ENCODE measurements around the gene TCF15.

TCF15 gene

GRCh38 chr20:634148-634925 lies 24.2 kb upstream of the TCF15 start:
- Mint-ChIP-seq H3K9me3 (no peaks in the 10 kb centered on the region), H3K36me3 (ENCODE audit: low read depth) (no peaks in the 10 kb centered on the region), H3K27me3 (peaks cover 22% of the 10 kb centered on the region), H3K27ac (no peak overlapping the region), H3K4me3 (no peak overlapping the region), H3K4me1 (no peaks in the 10 kb centered on the region)
- no peak for DNase-seq
- no peak for ATAC-seq

GRCh38 chr20:631101-631500 lies 21.0 kb upstream of the TCF15 start:
- peaks cover 23% of the 10 kb centered on the region for H3K27me3 Mint-ChIP-seq
- H3K36me3 Mint-ChIP-seq (ENCODE audit: low read depth) = no peaks in the 10 kb centered on the region
- no peak overlapping the region for H3K4me3 Mint-ChIP-seq
- ATAC-seq (no peak), DNase-seq (no peak)
- H3K4me1 Mint-ChIP-seq = no peaks in the 10 kb centered on the region
- H3K27ac Mint-ChIP-seq = no peak overlapping the region
- H3K9me3 Mint-ChIP-seq = no peaks in the 10 kb centered on the region

GRCh38 chr20:626579-626978 lies 16.5 kb upstream of the TCF15 start:
- no peak for ATAC-seq
- H3K9me3 Mint-ChIP-seq = peaks cover 7% of the 10 kb centered on the region
- H3K4me3 Mint-ChIP-seq = no peak overlapping the region
- H3K4me1 Mint-ChIP-seq = no peaks in the 10 kb centered on the region
- no peak for DNase-seq
- no peak overlapping the region for H3K27ac Mint-ChIP-seq
- H3K27me3 Mint-ChIP-seq = peaks cover 21% of the 10 kb centered on the region
- no peaks in the 10 kb centered on the region for H3K36me3 Mint-ChIP-seq (ENCODE audit: low read depth)

- H3K4me3 Mint-ChIP-seq = no peak overlapping the region
- peaks cover 7% of the 10 kb centered on the region for H3K9me3 Mint-ChIP-seq
- peaks cover 28% of the 10 kb centered on the region for H3K27me3 Mint-ChIP-seq
Observed at GRCh38 chr20:625360-625932, 15.3 kb upstream of the TCF15 start.

GRCh38 chr20:623704-624103 lies 13.6 kb upstream of the TCF15 start:
- Mint-ChIP-seq H3K4me3 (no peak overlapping the region), H3K27ac (no peak overlapping the region), H3K9me3 (peaks cover 7% of the 10 kb centered on the region), H3K27me3 (peaks cover 27% of the 10 kb centered on the region), H3K4me1 (no peaks in the 10 kb centered on the region), H3K36me3 (ENCODE audit: low read depth) (no peaks in the 10 kb centered on the region)
- DNase-seq = no peak
- no peak for ATAC-seq

More at GRCh38 chr20:625360-625932, 15.3 kb upstream of the TCF15 start:
- DNase-seq (no peak), ATAC-seq (no peak)
- Mint-ChIP-seq H3K36me3 (ENCODE audit: low read depth) (no peaks in the 10 kb centered on the region), H3K4me1 (no peaks in the 10 kb centered on the region), H3K27ac (no peak overlapping the region)

GRCh38 chr20:623021-623420 lies 12.9 kb upstream of the TCF15 start:
- Mint-ChIP-seq H3K4me1 (no peaks in the 10 kb centered on the region), H3K27me3 (peaks cover 33% of the 10 kb centered on the region), H3K4me3 (no peak overlapping the region), H3K9me3 (peaks cover 8% of the 10 kb centered on the region), H3K27ac (no peak overlapping the region), H3K36me3 (ENCODE audit: low read depth) (no peaks in the 10 kb centered on the region)
- DNase-seq (no peak), ATAC-seq (no peak)

- Mint-ChIP-seq H3K27me3 (peaks cover 37% of the 10 kb centered on the region), H3K27ac (no peak overlapping the region), H3K9me3 (peaks cover 11% of the 10 kb centered on the region), H3K36me3 (ENCODE audit: low read depth) (no peaks in the 10 kb centered on the region), H3K4me3 (no peak overlapping the region), H3K4me1 (no peaks in the 10 kb centered on the region)
- ATAC-seq (no peak), DNase-seq (no peak)
Observed at GRCh38 chr20:622161-622560, 12.1 kb upstream of the TCF15 start.

GRCh38 chr20:621125-621756 lies 11.1 kb upstream of the TCF15 start:
- Mint-ChIP-seq H3K9me3 (peaks cover 11% of the 10 kb centered on the region), H3K27ac (no peak overlapping the region), H3K36me3 (ENCODE audit: low read depth) (no peaks in the 10 kb centered on the region), H3K27me3 (peaks cover 41% of the 10 kb centered on the region), H3K4me1 (no peaks in the 10 kb centered on the region), H3K4me3 (no peak overlapping the region)
- DNase-seq (no peak), ATAC-seq (no peak)

GRCh38 chr20:620246-620645 lies 10.1 kb upstream of the TCF15 start:
- H3K27me3 Mint-ChIP-seq = peaks cover 41% of the 10 kb centered on the region
- no peaks in the 10 kb centered on the region for H3K4me1 Mint-ChIP-seq
- ATAC-seq (no peak), DNase-seq (no peak)
- no peak overlapping the region for H3K27ac Mint-ChIP-seq
- H3K9me3 Mint-ChIP-seq = peaks cover 9% of the 10 kb centered on the region
- no peak overlapping the region for H3K4me3 Mint-ChIP-seq
- H3K36me3 Mint-ChIP-seq (ENCODE audit: low read depth) = no peaks in the 10 kb centered on the region

GRCh38 chr20:618980-619379 lies 8.9 kb upstream of the TCF15 start:
- H3K4me1 Mint-ChIP-seq = no peaks in the 10 kb centered on the region
- no peak overlapping the region for H3K4me3 Mint-ChIP-seq
- H3K27ac Mint-ChIP-seq = no peak overlapping the region
- peaks cover 5% of the 10 kb centered on the region for H3K9me3 Mint-ChIP-seq
- ATAC-seq (no peak), DNase-seq (no peak)
- no peaks in the 10 kb centered on the region for H3K36me3 Mint-ChIP-seq (ENCODE audit: low read depth)
- H3K27me3 Mint-ChIP-seq = peaks cover 41% of the 10 kb centered on the region

- Mint-ChIP-seq H3K27me3 (peaks cover 49% of the 10 kb centered on the region), H3K4me3 (no peak overlapping the region)
Observed at GRCh38 chr20:617934-618690, 8.0 kb upstream of the TCF15 start.

GRCh38 chr20:615514-615913 lies 5.4 kb upstream of the TCF15 start:
- Mint-ChIP-seq H3K36me3 (ENCODE audit: low read depth) (no peaks in the 10 kb centered on the region), H3K4me3 (no peak overlapping the region), H3K27me3 (peaks cover 56% of the 10 kb centered on the region), H3K9me3 (peaks cover 5% of the 10 kb centered on the region), H3K27ac (no peak overlapping the region), H3K4me1 (peaks cover 9% of the 10 kb centered on the region)
- DNase-seq = no peak
- no peak for ATAC-seq

More at GRCh38 chr20:617934-618690, 8.0 kb upstream of the TCF15 start:
- H3K4me1 Mint-ChIP-seq = no peaks in the 10 kb centered on the region
- no peak for ATAC-seq
- H3K9me3 Mint-ChIP-seq = peaks cover 5% of the 10 kb centered on the region
- H3K27ac Mint-ChIP-seq = no peak overlapping the region
- H3K36me3 Mint-ChIP-seq (ENCODE audit: low read depth) = no peaks in the 10 kb centered on the region
- no peak for DNase-seq

- Mint-ChIP-seq H3K4me3 (no peak overlapping the region), H3K4me1 (peaks cover 10% of the 10 kb centered on the region), H3K27me3 (peaks cover 57% of the 10 kb centered on the region), H3K36me3 (ENCODE audit: low read depth) (no peaks in the 10 kb centered on the region), H3K27ac (no peak overlapping the region), H3K9me3 (no peaks in the 10 kb centered on the region)
- no peak for ATAC-seq
- DNase-seq = no peak
Observed at GRCh38 chr20:611843-612185, 1.7 kb upstream of the TCF15 start.

- peaks cover 53% of the 10 kb centered on the region for H3K27me3 Mint-ChIP-seq
- no peak for ATAC-seq
Observed at GRCh38 chr20:611047-611842, 1.1 kb upstream of the TCF15 start.

More at GRCh38 chr20:611047-611842, 1.1 kb upstream of the TCF15 start:
- DNase-seq = no peak
- Mint-ChIP-seq H3K4me3 (no peak overlapping the region), H3K36me3 (ENCODE audit: low read depth) (no peaks in the 10 kb centered on the region), H3K4me1 (peaks cover 10% of the 10 kb centered on the region), H3K27ac (no peak overlapping the region), H3K9me3 (no peaks in the 10 kb centered on the region)

All from activated naive CD8-positive, alpha-beta T cell treated with anti-CD3 and anti-CD28 coated beads, Interleukin-2, amount 50 U/mL, for 24 hours (primary cell).